ENCODE measurements around the gene ELAVL1.

- TF ChIP-seq CTCF (conservative IDR thresholded peaks at IDR 0.05; ENCODE audit: low read depth in 2 of 2): no peak
- TF ChIP-seq POLR2AphosphoS5 (IDR thresholded peaks at IDR 0.05; ENCODE audit: low read depth): no peak
- no peak for TF ChIP-seq ZNF462 (CRISPR knock-in tag; IDR thresholded peaks at IDR 0.05)
- TF ChIP-seq, protein P1, sequence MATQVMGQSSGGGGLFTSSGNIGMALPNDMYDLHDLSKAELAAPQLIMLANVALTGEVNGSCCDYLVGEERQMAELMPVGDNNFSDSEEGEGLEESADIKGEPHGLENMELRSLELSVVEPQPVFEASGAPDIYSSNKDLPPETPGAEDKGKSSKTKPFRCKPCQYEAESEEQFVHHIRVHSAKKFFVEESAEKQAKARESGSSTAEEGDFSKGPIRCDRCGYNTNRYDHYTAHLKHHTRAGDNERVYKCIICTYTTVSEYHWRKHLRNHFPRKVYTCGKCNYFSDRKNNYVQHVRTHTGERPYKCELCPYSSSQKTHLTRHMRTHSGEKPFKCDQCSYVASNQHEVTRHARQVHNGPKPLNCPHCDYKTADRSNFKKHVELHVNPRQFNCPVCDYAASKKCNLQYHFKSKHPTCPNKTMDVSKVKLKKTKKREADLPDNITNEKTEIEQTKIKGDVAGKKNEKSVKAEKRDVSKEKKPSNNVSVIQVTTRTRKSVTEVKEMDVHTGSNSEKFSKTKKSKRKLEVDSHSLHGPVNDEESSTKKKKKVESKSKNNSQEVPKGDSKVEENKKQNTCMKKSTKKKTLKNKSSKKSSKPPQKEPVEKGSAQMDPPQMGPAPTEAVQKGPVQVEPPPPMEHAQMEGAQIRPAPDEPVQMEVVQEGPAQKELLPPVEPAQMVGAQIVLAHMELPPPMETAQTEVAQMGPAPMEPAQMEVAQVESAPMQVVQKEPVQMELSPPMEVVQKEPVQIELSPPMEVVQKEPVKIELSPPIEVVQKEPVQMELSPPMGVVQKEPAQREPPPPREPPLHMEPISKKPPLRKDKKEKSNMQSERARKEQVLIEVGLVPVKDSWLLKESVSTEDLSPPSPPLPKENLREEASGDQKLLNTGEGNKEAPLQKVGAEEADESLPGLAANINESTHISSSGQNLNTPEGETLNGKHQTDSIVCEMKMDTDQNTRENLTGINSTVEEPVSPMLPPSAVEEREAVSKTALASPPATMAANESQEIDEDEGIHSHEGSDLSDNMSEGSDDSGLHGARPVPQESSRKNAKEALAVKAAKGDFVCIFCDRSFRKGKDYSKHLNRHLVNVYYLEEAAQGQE (IDR thresholded peaks at IDR 0.05; ENCODE audit: unreplicated experiment): no peak
- no peak for TF ChIP-seq ETS1 (IDR thresholded peaks at IDR 0.05)
- no peak for TF ChIP-seq EZH2 (IDR thresholded peaks at IDR 0.05; ENCODE audit: low read depth, unreplicated experiment)
- no peak for TF ChIP-seq EZH2phosphoT487 (IDR thresholded peaks at IDR 0.05; ENCODE audit: unreplicated experiment)
- no peak for TF ChIP-seq JUNB (IDR thresholded peaks at IDR 0.05; ENCODE audit: unreplicated experiment)
- TF ChIP-seq STAT1 (IDR thresholded peaks at IDR 0.05; ENCODE audit: unreplicated experiment): no peak
- no peak for TF ChIP-seq NANOG (IDR thresholded peaks at IDR 0.05; ENCODE audit: borderline replicate concordance)
- TF ChIP-seq CREB1 (CRISPR knock-in tag; IDR thresholded peaks at IDR 0.05; ENCODE audit: low read depth): no peak
- no peak for TF ChIP-seq ZNF331 (CRISPR knock-in tag; IDR thresholded peaks at IDR 0.05; ENCODE audit: low read depth)
- TF ChIP-seq ZNF114 (CRISPR knock-in tag; IDR thresholded peaks at IDR 0.05): no peak
These were observed 41.9 kb downstream of the ELAVL1 start for GRCh38 chr19:7963566-7963965.
